ENCODE data around the gene ZFAND3. TPM values are rescaled to one million over a fixed set of nuclear protein-coding genes. Genes with fewer than 3 reads are reported as not detected.

ZFAND3 gene
- total and polyA plus RNA-seq, 12 donors, result 21.4 to 163 (median 46.3) TPM

GRCh38 chr6:37862430-37862829, 42.9 kb downstream of the ZFAND3 start:
- intact Hi-C loops (cut with DNase I), result no loop called here
- DNase-seq, result peak; percentile 36 to 76 (median 66)
- no peaks in the 10 kb centered on the region for H3K27me3 ChIP-seq
- no peaks in the 10 kb centered on the region for H3K9me3 ChIP-seq (replicated peaks in 1 of 3)
- H3K27ac ChIP-seq, result peak overlapping the region in 1 of 5 donors; percentile 33
- TF ChIP-seq POLR2A (IDR thresholded peaks at IDR 0.05), result no peak
- TF ChIP-seq, protein P1, sequence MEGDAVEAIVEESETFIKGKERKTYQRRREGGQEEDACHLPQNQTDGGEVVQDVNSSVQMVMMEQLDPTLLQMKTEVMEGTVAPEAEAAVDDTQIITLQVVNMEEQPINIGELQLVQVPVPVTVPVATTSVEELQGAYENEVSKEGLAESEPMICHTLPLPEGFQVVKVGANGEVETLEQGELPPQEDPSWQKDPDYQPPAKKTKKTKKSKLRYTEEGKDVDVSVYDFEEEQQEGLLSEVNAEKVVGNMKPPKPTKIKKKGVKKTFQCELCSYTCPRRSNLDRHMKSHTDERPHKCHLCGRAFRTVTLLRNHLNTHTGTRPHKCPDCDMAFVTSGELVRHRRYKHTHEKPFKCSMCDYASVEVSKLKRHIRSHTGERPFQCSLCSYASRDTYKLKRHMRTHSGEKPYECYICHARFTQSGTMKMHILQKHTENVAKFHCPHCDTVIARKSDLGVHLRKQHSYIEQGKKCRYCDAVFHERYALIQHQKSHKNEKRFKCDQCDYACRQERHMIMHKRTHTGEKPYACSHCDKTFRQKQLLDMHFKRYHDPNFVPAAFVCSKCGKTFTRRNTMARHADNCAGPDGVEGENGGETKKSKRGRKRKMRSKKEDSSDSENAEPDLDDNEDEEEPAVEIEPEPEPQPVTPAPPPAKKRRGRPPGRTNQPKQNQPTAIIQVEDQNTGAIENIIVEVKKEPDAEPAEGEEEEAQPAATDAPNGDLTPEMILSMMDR (IDR thresholded peaks at IDR 0.05), result no peak
- H3K36me3 ChIP-seq (replicated peaks in 1 of 2), result no peaks in the 10 kb centered on the region
- peaks cover 12 to 46% of the 10 kb centered on the region in 2 donors for H3K4me1 ChIP-seq (replicated peaks in 1 of 2)
- 33 to 53% (median 50%) methylated on average over 4 of the region's 4 CpGs for WGBS, 4 donors
- H3K4me3 ChIP-seq, result no peak overlapping the region

- H3K9me3 ChIP-seq (replicated peaks in 1 of 3), result no peaks in the 10 kb centered on the region
- DNase-seq, result no peak
- no peak for TF ChIP-seq POLR2A (IDR thresholded peaks at IDR 0.05)
- TF ChIP-seq, protein P1 (IDR thresholded peaks at IDR 0.05), result no peak
- peak overlapping the region in 1 of 5 donors; percentile 33 for H3K27ac ChIP-seq
- H3K4me1 ChIP-seq (replicated peaks in 1 of 2), result peaks cover 18 to 52% of the 10 kb centered on the region in 2 donors
- WGBS, 4 donors, result 70 to 80% (median 74%) methylated on average over 2 of the region's 2 CpGs
- H3K36me3 ChIP-seq (replicated peaks in 1 of 2), result no peaks in the 10 kb centered on the region
- intact Hi-C loops (cut with DNase I), result no loop called here
- H3K27me3 ChIP-seq, result no peaks in the 10 kb centered on the region
- H3K4me3 ChIP-seq, result no peak overlapping the region
Measured at GRCh38 chr6:37862992-37863391, 43.5 kb downstream of the ZFAND3 start.

DNA sequence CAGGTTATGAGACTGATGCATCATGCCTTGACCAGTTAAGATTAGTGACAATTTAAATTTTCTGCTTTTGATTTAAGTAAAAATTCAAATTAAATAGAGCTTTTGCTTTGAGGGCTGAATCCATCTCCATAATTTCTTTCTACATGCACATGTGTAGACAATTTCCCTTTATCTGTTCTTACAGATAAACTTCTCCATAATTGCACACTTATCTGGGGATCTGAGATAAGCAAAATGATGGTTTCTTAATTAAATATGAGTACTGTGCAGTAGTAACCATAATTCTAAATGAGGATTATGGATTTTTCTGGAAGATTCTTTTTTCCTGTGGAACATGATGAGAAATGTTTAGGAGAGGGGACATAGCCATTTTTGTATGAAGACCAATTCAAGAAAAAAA, 44.7 kb downstream of the ZFAND3 start:
- TF ChIP-seq POLR2A (IDR thresholded peaks at IDR 0.05), result no peak
- TF ChIP-seq, protein P1 (IDR thresholded peaks at IDR 0.05), result no peak
- no peaks in the 10 kb centered on the region for H3K36me3 ChIP-seq (replicated peaks in 1 of 2)
- no peak overlapping the region for H3K27ac ChIP-seq
- H3K9me3 ChIP-seq (replicated peaks in 1 of 3), result no peaks in the 10 kb centered on the region
- peaks cover 18 to 57% of the 10 kb centered on the region in 2 donors for H3K4me1 ChIP-seq (replicated peaks in 1 of 2)
- DNase-seq, result no peak
- H3K27me3 ChIP-seq, result no peaks in the 10 kb centered on the region
- intact Hi-C loops (cut with DNase I), result no loop called here
- H3K4me3 ChIP-seq, result no peak overlapping the region

DNA sequence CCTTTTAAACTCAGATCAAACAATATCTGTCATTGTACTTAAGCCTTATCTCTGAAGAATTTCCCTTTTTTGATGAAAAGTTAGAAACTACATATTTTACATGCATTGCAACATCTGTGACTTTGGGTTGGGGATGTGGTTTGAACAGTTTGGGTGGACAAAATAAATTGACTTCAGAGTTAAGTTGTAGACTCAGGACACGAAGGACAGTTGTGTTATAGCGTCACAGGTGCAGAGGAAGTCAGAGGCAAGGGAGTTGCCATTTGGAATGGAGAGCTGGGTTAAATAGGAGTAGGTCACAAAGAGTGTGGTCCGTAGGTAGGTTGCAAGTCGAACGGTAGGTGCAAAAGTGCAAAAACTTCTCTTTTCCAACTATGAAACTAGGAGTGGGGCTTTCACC, 46.0 kb downstream of the ZFAND3 start:
- Histone ChIP-seq H3K27me3 (no peaks in the 10 kb centered on the region), H3K36me3 (replicated peaks in 1 of 2) (no peaks in the 10 kb centered on the region), H3K4me3 (no peak overlapping the region), H3K27ac (no peak overlapping the region), H3K4me1 (replicated peaks in 1 of 2) (peaks cover 18 to 56% of the 10 kb centered on the region in 2 donors), H3K9me3 (replicated peaks in 1 of 3) (no peaks in the 10 kb centered on the region)
- DNase-seq, result no peak
- TF ChIP-seq, protein P1 (IDR thresholded peaks at IDR 0.05), result no peak
- TF ChIP-seq POLR2A (IDR thresholded peaks at IDR 0.05), result no peak
- intact Hi-C loops (cut with DNase I), result no loop called here
- WGBS, 4 donors, result 73 to 88% (median 82%) methylated on average over 5 of the region's 5 CpGs

Data from adrenal gland (tissue), 12 donors.